OCI-LY3 (cell line): ENCODE results near the gene COG3.
"Not testable (repeated sequence)": the region's sequence is repeated elsewhere in the genome, so short reads cannot be mapped to it uniquely, and the experiment has no call there.

Experiments
- H2AFZ ChIP-seq: fragments of 200-600, 300-600 bp; shearing (Covaris generic); 2 replicates; pipeline ENCODE4 v1.6.0; 2014; ENCODE audit warnings: antibody characterized with exemption, low read depth, low read length
- H3K27ac ChIP-seq: fragments of 200-600, 300-600 bp; sonication (generic); 2 replicates; pipeline ENCODE4 v1.5.1; 2014; ENCODE audit warnings: mild to moderate bottlenecking, low read length, moderate library complexity, mixed read lengths
- H3K27me3 ChIP-seq: fragments of 200-600, 300-600 bp; sonication (generic); 2 replicates; pipeline ENCODE4 v1.6.1; 2014; ENCODE audit warnings: low read depth, low read length, mixed read lengths
- H3K36me3 ChIP-seq: fragments of 200-600, 300-600 bp; sonication (generic); replicated peaks from 2 replicates; pipeline ENCODE3; 2014; ENCODE audit warnings: low read depth, low read length, mixed read lengths
- H3K4me1 ChIP-seq: fragments of 300-600, 200-600 bp; sonication (generic); 2 replicates; pipeline ENCODE4 v1.6.1; 2014; ENCODE audit warnings: low read length, mixed read lengths
- H3K4me2 ChIP-seq: fragments of 200-600, 300-600 bp; sonication (generic); 2 replicates; pipeline ENCODE4 v1.6.1; 2014; ENCODE audit warnings: low read length, mixed read lengths
- H3K4me3 ChIP-seq: fragments of 300-600, 200-600 bp; sonication (generic); 2 replicates; pipeline ENCODE4 v1.5.1; 2014; ENCODE audit warnings: antibody characterized with exemption, mild to moderate bottlenecking, low read length, moderate library complexity
- H3K79me2 ChIP-seq: fragments of 300-600, 200-600 bp; shearing (Covaris generic); 2 replicates; pipeline ENCODE4 v1.6.1; 2014; ENCODE audit warnings: mild to moderate bottlenecking, low read length, mixed read lengths
- H3K9ac ChIP-seq: fragments of 300-600, 200-600 bp; shearing (Covaris generic); 2 replicates; pipeline ENCODE4 v1.6.0; 2014; ENCODE audit warnings: mild to moderate bottlenecking, low read length, moderate library complexity
- H3K9me3 ChIP-seq: fragments of 200-600, 300-600 bp; shearing (Covaris generic); 2 replicates; pipeline ENCODE4 v1.6.1; 2014; ENCODE audit warnings: low read length, mixed read lengths; ENCODE audit not compliant: insufficient read depth
- H4K20me1 ChIP-seq: fragments of 200-600, 300-600 bp; sonication (generic); 2 replicates; pipeline ENCODE4 v1.6.1; 2016; ENCODE audit warnings: low read length, mixed read lengths; ENCODE audit not compliant: insufficient read depth
- CTCF ChIP-seq: fragments of 200-600, 300-600 bp; sonication (generic); IDR thresholded peaks from 2 replicates; pipeline ENCODE4 v1.5.1; 2014; ENCODE audit warnings: antibody characterized with exemption, low read length, low read depth
- EZH2phosphoT487 ChIP-seq: fragments of 200-600 bp; shearing (Covaris generic); IDR thresholded peaks from 2 replicates; pipeline ENCODE4 v1.6.1; 2018; ENCODE audit warnings: antibody characterized with exemption, mixed run types, low read depth

Gene COG3

GRCh38 chr13:45417790-45418534 lies 46.8 kb upstream of the COG3 start, which contains the start of gene SLC25A30:
Gene SLC25A30 (minus strand): TSS chr13:45418373. CDS start chr13:45411425, 6,948 bp downstream.
- H3K79me2 ChIP-seq: peaks cover 13% of the 10 kb centered on the region
- H4K20me1 ChIP-seq: no peaks in the 10 kb centered on the region
- no peaks in the 10 kb centered on the region for H3K27me3 ChIP-seq
- H3K27ac ChIP-seq: peak within 1 kb of the TSS; percentile 90
- peak within 1 kb of the TSS; percentile 89 for H2AFZ ChIP-seq
- H3K4me2 ChIP-seq: peak within 1 kb of the TSS; percentile 84
- peaks cover 4% of the 10 kb centered on the region for H3K36me3 ChIP-seq
- peak within 1 kb of the TSS; percentile 80 for H3K4me3 ChIP-seq
- no peak for TF ChIP-seq EZH2phosphoT487
- TF ChIP-seq CTCF: no peak
- H3K9ac ChIP-seq: peak within 1 kb of the TSS; percentile 66
- H3K4me1 ChIP-seq: peaks cover 4% of the 10 kb centered on the region; the same call in 1 of the 2 replicates
- H3K9me3 ChIP-seq: no peaks in the 10 kb centered on the region

- not testable (repeated sequence) for H3K9me3 ChIP-seq
Observed at GRCh38 chr13:45419389-45419788, 45.4 kb upstream of the COG3 start.

GRCh38 chr13:45419945-45420344 lies 44.8 kb upstream of the COG3 start:
- peaks cover 4% of the 10 kb centered on the region; the same call in 1 of the 2 replicates for H3K4me1 ChIP-seq
- H3K27me3 ChIP-seq: no peaks in the 10 kb centered on the region
- no peak for TF ChIP-seq CTCF
- no peak for TF ChIP-seq EZH2phosphoT487

More at GRCh38 chr13:45419389-45419788, 45.4 kb upstream of the COG3 start:
- H3K79me2 ChIP-seq: peaks cover 12% of the 10 kb centered on the region
- not testable (repeated sequence) for H3K4me3 ChIP-seq, H3K27ac ChIP-seq, H4K20me1 ChIP-seq, H3K4me2 ChIP-seq, H3K27me3 ChIP-seq, H3K9ac ChIP-seq, H3K4me1 ChIP-seq, H3K36me3 ChIP-seq, H2AFZ ChIP-seq

GRCh38 chr13:45422731-45423292 lies 41.9 kb upstream of the COG3 start:
- no peak overlapping the region for H3K27ac ChIP-seq
- H3K9ac ChIP-seq: no peak overlapping the region
- H3K4me2 ChIP-seq: no peak overlapping the region
- no peaks in the 10 kb centered on the region for H3K27me3 ChIP-seq
- H2AFZ ChIP-seq: no peak overlapping the region; the same call in 1 of the 2 replicates
- H3K36me3 ChIP-seq: no peaks in the 10 kb centered on the region
- no peak for TF ChIP-seq EZH2phosphoT487
- no peak for TF ChIP-seq CTCF
- H3K9me3 ChIP-seq: no peaks in the 10 kb centered on the region
- no peaks in the 10 kb centered on the region for H3K4me1 ChIP-seq
- no peaks in the 10 kb centered on the region for H4K20me1 ChIP-seq
- H3K79me2 ChIP-seq: no peaks in the 10 kb centered on the region
- H3K4me3 ChIP-seq: no peak overlapping the region

More at GRCh38 chr13:45419945-45420344, 44.8 kb upstream of the COG3 start:
- Histone ChIP-seq H3K36me3 (peaks cover 1% of the 10 kb centered on the region), H3K4me2 (no peak overlapping the region), H3K9ac (no peak overlapping the region), H4K20me1 (no peaks in the 10 kb centered on the region), H2AFZ (no peak overlapping the region), H3K27ac (no peak overlapping the region), H3K9me3 (no peaks in the 10 kb centered on the region), H3K79me2 (peaks cover 8% of the 10 kb centered on the region), H3K4me3 (no peak overlapping the region)

GRCh38 chr13:45426056-45426841 lies 38.5 kb upstream of the COG3 start:
- H4K20me1 ChIP-seq, H3K4me1 ChIP-seq, H3K27ac ChIP-seq, H3K9me3 ChIP-seq, H3K27me3 ChIP-seq, H2AFZ ChIP-seq, H3K4me3 ChIP-seq, H3K9ac ChIP-seq, H3K79me2 ChIP-seq, H3K4me2 ChIP-seq, H3K36me3 ChIP-seq: not testable (repeated sequence)
